NCI-H128 (cell line): ENCODE data around the gene SCD.
"Not testable (repeated sequence)": the region's sequence is repeated elsewhere in the genome, so short reads cannot be mapped to it uniquely, and the experiment has no call there.

Experiments
- DNase-seq: peaks from one replicate; lab custom pipeline; 2025; ENCODE audit not compliant: unreplicated experiment; lab: John Stamatoyannopoulos, UW

The SCD gene

GRCh38 chr10:100346765-100347567, at the start of gene SCD:
SCD (plus strand) TSS chr10:100347233; CDS start chr10:100347505, 272 bp downstream.
- DNase-seq: peak; percentile 60

- DNase-seq: no peak
These were observed 49.8 kb upstream of the SCD start for GRCh38 chr10:100297242-100297641.

GRCh38 chr10:100301123-100301522, 45.9 kb upstream of the SCD start:
- DNase-seq: not testable (repeated sequence)

GRCh38 chr10:100303724-100304319, 43.2 kb upstream of the SCD start:
- DNase-seq: no peak

- no peak for DNase-seq
These were observed 42.6 kb upstream of the SCD start for GRCh38 chr10:100304414-100304813.

GRCh38 chr10:100306861-100307260, 40.2 kb upstream of the SCD start:
- DNase-seq: no peak

- DNase-seq: no peak
These were observed 39.3 kb upstream of the SCD start for GRCh38 chr10:100307684-100308083.

- DNase-seq: no peak
These were observed 35.7 kb upstream of the SCD start for GRCh38 chr10:100311298-100311697.

GRCh38 chr10:100315615-100316014, 31.4 kb upstream of the SCD start:
- no peak for DNase-seq

GRCh38 chr10:100318207-100318606, 28.8 kb upstream of the SCD start:
- no peak for DNase-seq

- DNase-seq: no peak
These were observed 27.2 kb upstream of the SCD start for GRCh38 chr10:100319707-100320402.

- DNase-seq: no peak
These were observed 21.9 kb upstream of the SCD start for GRCh38 chr10:100325158-100325557.

GRCh38 chr10:100327007-100327717, 19.9 kb upstream of the SCD start:
- no peak for DNase-seq

- DNase-seq: no peak
These were observed 19.4 kb upstream of the SCD start for GRCh38 chr10:100327718-100328009.

- no peak for DNase-seq
These were observed 18.8 kb upstream of the SCD start for GRCh38 chr10:100328198-100328597.

- DNase-seq: no peak
These were observed 17.0 kb upstream of the SCD start, which contains the start of gene PKD2L1 for GRCh38 chr10:100330079-100330478. PKD2L1 (minus strand) TSS chr10:100330228; CDS start chr10:100330103, 125 bp downstream.

- no peak for DNase-seq
These were observed 13.9 kb upstream of the SCD start for GRCh38 chr10:100333106-100333505.

GRCh38 chr10:100333661-100334440, 13.2 kb upstream of the SCD start:
- DNase-seq: no peak

GRCh38 chr10:100334762-100335161, 12.3 kb upstream of the SCD start:
- DNase-seq: no peak

- DNase-seq: peak; percentile 14
These were observed 8.5 kb upstream of the SCD start for GRCh38 chr10:100338434-100339036.
